Measurements from ENCODE around the gene COL25A1.

GRCh38 chr4:109111031-109111430 lies 191.4 kb downstream of the COL25A1 start:
- TF ChIP-seq CTCF (IDR thresholded peaks at IDR 0.05; ENCODE audit: insufficient read depth, low read depth, low read length) (no peak), EZH2 (IDR thresholded peaks at IDR 0.05; ENCODE audit: insufficient read depth, low read length) (no peak)

All from astrocyte (in vitro differentiated cells and primary cell).